Breast epithelium (tissue), 4 donors: Measurements from ENCODE around the gene GPR39. TPM values are rescaled to one million over a fixed set of nuclear protein-coding genes. Genes with fewer than 3 reads are reported as not detected.

Source experiments
- DNase-seq, 2 donors: peaks; one replicate each; pipeline ENCODE4 v3.0.0-alpha.2; 2019; ENCODE audit warnings: low spot score in 2 of 2
- H3K27ac ChIP-seq, 2 donors: fragments of 200-600 bp; sonication (generic) in 1 of 2; one replicate each; pipeline ENCODE4 v1.5.1; 2016 to 2019; ENCODE audit warnings: mild to moderate bottlenecking in 1 of 2
- H3K27me3 ChIP-seq, 2 donors: fragments of 200-600 bp; sonication (generic) in 1 of 2; one replicate each; pipeline versions ENCODE4 v1.5.1 to v1.6.0; 2017 to 2019; ENCODE audit warnings: control low read depth in 1 of 2, mild to moderate bottlenecking in 1 of 2
- H3K36me3 ChIP-seq: fragments of 200-600 bp; one replicate; pipeline ENCODE4 v1.5.1; 2019
- H3K4me1 ChIP-seq, 2 donors: fragments of 200-600 bp; sonication (generic); one replicate each; pipeline ENCODE4 v1.5.1; 2016 to 2019; ENCODE audit warnings: control low read depth in 1 of 2
- H3K4me3 ChIP-seq, 3 donors: fragments of 200-600 bp; sonication (generic); 1 replicate in 2 of 3; 2 replicates in 1 of 3; pipeline ENCODE4 v1.5.1; 2016 to 2019; ENCODE audit warnings: mild to moderate bottlenecking in 3 of 3, moderate library complexity in 2 of 3
- H3K9me3 ChIP-seq, 2 donors: fragments of 200-600 bp; sonication (generic) in 1 of 2; one replicate each; pipeline ENCODE4 v1.5.1; 2016 to 2019; ENCODE audit warnings: control low read depth in 1 of 2
- CTCF ChIP-seq, 3 donors: fragments of 450-650 bp; IDR thresholded peaks; one replicate each; pipeline ENCODE4 v1.5.1; 2016 to 2017; ENCODE audit warnings: antibody characterized with exemption in 3 of 3, mild to moderate bottlenecking in 3 of 3, moderate library complexity in 3 of 3
- POLR2A ChIP-seq: fragments of 450-650 bp; IDR thresholded peaks from one replicate; pipeline ENCODE4 v1.6.1; 2016; ENCODE audit warnings: antibody characterized with exemption, mild to moderate bottlenecking, moderate library complexity
- POLR2AphosphoS5 ChIP-seq, 3 donors: sonication (generic); formaldehyde crosslinking; IDR thresholded peaks; one replicate each; pipeline ENCODE4 v1.6.1; 2017; ENCODE audit warnings: antibody characterized with exemption in 3 of 3
- intact Hi-C: fragments of 100-400 bp; cut with DNase I; formaldehyde crosslinking; loops from one replicate; pipeline ENCODE4 v1.15.1; 2023; ENCODE audit warnings: low total_unique reads
- total RNA-seq, 3 donors: library from RNA; depleted of rRNA; stranded (reverse); fragments of >200 nt; gene quantifications; one replicate each; pipeline ENCODE4 v1.1.0, GENCODE V29; 2016

The GPR39 gene
- total RNA-seq, 3 donors from 2014 or later: 0.16 to 10.4 (median 8.2) TPM

DNA sequence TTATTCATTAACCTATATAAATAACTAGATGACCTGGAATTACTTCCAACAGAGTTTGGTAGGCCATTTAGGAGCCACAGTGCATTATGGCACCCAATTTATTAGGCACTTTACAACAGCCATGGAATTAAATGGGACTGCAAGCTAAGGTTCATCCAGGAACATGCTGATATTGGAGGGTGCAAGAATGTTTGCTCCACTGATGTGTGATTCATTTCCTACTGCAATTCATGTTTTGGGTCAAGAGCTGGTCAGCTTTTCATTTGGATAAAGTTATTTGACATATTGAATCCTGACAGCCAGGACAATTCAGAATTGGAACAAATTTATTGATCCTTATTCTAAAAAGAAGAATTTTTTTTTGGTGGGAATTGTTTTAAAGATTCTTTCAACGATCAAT is 265.2 kb downstream of the GPR39 start:
- H3K9me3 ChIP-seq: no peaks in the 10 kb centered on the region
- no peak for DNase-seq
- H3K4me3 ChIP-seq: no peak overlapping the region
- no peak overlapping the region for H3K27ac ChIP-seq
- H3K36me3 ChIP-seq: no peaks in the 10 kb centered on the region
- no peaks in the 10 kb centered on the region for H3K4me1 ChIP-seq
- H3K27me3 ChIP-seq: no peaks in the 10 kb centered on the region
- TF ChIP-seq CTCF (IDR thresholded peaks at IDR 0.05) (no peak), POLR2A (no peak), POLR2AphosphoS5 (IDR thresholded peaks at IDR 0.05) (no peak)
- intact Hi-C loops: no loop called here

GRCh38 chr2:132690664-132691303 is 274.2 kb downstream of the GPR39 start:
- H3K36me3 ChIP-seq: no peaks in the 10 kb centered on the region
- TF ChIP-seq POLR2AphosphoS5 (IDR thresholded peaks at IDR 0.05): no peak
- TF ChIP-seq POLR2A: no peak
- no peak for TF ChIP-seq CTCF (IDR thresholded peaks at IDR 0.05)
- no peak overlapping the region for H3K27ac ChIP-seq
- H3K9me3 ChIP-seq: no peaks in the 10 kb centered on the region
- no peaks in the 10 kb centered on the region for H3K4me1 ChIP-seq
- intact Hi-C loops: no loop called here
- DNase-seq: no peak
- no peak overlapping the region for H3K4me3 ChIP-seq
- no peaks in the 10 kb centered on the region for H3K27me3 ChIP-seq

DNA sequence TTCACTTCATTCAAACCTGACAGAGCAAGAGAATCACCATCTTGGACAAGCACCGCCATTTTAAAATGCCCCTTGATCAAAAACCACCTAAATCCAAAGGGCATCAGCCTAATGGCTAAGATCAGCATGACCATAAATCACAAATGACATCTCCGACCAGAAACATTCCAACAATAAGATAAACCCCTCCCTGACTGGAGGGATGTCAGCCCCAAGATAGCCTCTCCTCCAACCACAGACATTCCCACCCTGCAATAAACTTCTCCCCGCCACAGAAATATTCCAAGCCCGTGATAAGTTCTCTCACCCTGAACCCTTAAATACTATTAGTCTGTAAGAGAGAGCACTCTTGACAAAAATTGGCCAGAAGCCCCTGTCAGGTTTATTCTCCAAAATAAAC is 275.0 kb downstream of the GPR39 start:
- intact Hi-C loops: no loop called here
- no peaks in the 10 kb centered on the region for H3K9me3 ChIP-seq
- DNase-seq: no peak
- no peaks in the 10 kb centered on the region for H3K27me3 ChIP-seq
- TF ChIP-seq POLR2A: no peak
- TF ChIP-seq CTCF (IDR thresholded peaks at IDR 0.05): no peak
- no peak for TF ChIP-seq POLR2AphosphoS5 (IDR thresholded peaks at IDR 0.05)
- no peaks in the 10 kb centered on the region for H3K36me3 ChIP-seq
- no peak overlapping the region for H3K4me3 ChIP-seq
- H3K27ac ChIP-seq: no peak overlapping the region
- H3K4me1 ChIP-seq: no peaks in the 10 kb centered on the region

GRCh38 chr2:132692816-132693215 is 276.2 kb downstream of the GPR39 start:
- no peak overlapping the region for H3K4me3 ChIP-seq
- H3K27me3 ChIP-seq: no peaks in the 10 kb centered on the region
- no peak overlapping the region for H3K27ac ChIP-seq
- H3K9me3 ChIP-seq: no peaks in the 10 kb centered on the region
- intact Hi-C loops: no loop called here
- H3K4me1 ChIP-seq: no peaks in the 10 kb centered on the region
- TF ChIP-seq POLR2A: no peak
- TF ChIP-seq POLR2AphosphoS5 (IDR thresholded peaks at IDR 0.05): no peak
- no peak for TF ChIP-seq CTCF (IDR thresholded peaks at IDR 0.05)
- no peak for DNase-seq
- no peaks in the 10 kb centered on the region for H3K36me3 ChIP-seq
